PC-3 (cell line): ENCODE data around the gene ACO2.

Experiments used
- CTCF ChIP-seq: fragments of 300-600 bp; sonication (generic); conservative IDR thresholded peaks from 2 replicates; pipeline ENCODE4 v1.5.1; 2017; ENCODE audit warnings: antibody characterized with exemption, low read depth, mild to moderate bottlenecking, low read length
- EZH2 ChIP-seq: fragments of 300-600 bp; sonication (generic); IDR thresholded peaks from one replicate; pipeline ENCODE4 v1.6.1; 2017; ENCODE audit warnings: antibody characterized with exemption, mild to moderate bottlenecking, low read length; ENCODE audit not compliant: unreplicated experiment

- TF ChIP-seq CTCF: no peak
- TF ChIP-seq EZH2: no peak
Measured at GRCh38 chr22:41511521-41511968, 42.6 kb downstream of the ACO2 start.
